BLaER1 (cell line): Measurements from ENCODE around the gene LIN7A.
A peak's percentile ranks its signal among the peaks of the same experiment; 100 is the strongest.
"Not testable (repeated sequence)": the region's sequence is repeated elsewhere in the genome, so short reads cannot be mapped to it uniquely, and the experiment has no call there.

ENCODE experiments used
- H3K27ac ChIP-seq: shearing (Covaris generic); formaldehyde crosslinking; 2 replicates; pipeline ENCODE4 v1.8.1; 2022
- H3K27me3 ChIP-seq: shearing (Covaris generic); formaldehyde crosslinking; 2 replicates; pipeline ENCODE4 v1.8.1; 2022
- H3K36me3 ChIP-seq: shearing (Covaris generic); formaldehyde crosslinking; 2 replicates; pipeline ENCODE4 v1.8.1; 2022
- H3K4me1 ChIP-seq: shearing (Covaris generic); formaldehyde crosslinking; 2 replicates; pipeline ENCODE4 v1.8.1; 2022
- H3K4me2 ChIP-seq: shearing (Covaris generic); formaldehyde crosslinking; 2 replicates; pipeline ENCODE4 v1.8.1; 2022
- H3K4me3 ChIP-seq: shearing (Covaris generic); formaldehyde crosslinking; 2 replicates; pipeline ENCODE4 v1.8.1; 2022
- H3K9ac ChIP-seq: shearing (Covaris generic); formaldehyde crosslinking; 2 replicates; pipeline ENCODE4 v1.8.1; 2022
- H3K9me3 ChIP-seq: shearing (Covaris generic); formaldehyde crosslinking; 2 replicates; pipeline ENCODE4 v1.8.1; 2022
- H4K20me1 ChIP-seq: shearing (Covaris generic); formaldehyde crosslinking; 2 replicates; pipeline ENCODE4 v1.8.1; 2022
- Cebpa-rat ChIP-seq: shearing (Covaris generic); IDR thresholded peaks from 2 replicates; pipeline ENCODE4 v1.8.1; 2022

The LIN7A gene

DNA sequence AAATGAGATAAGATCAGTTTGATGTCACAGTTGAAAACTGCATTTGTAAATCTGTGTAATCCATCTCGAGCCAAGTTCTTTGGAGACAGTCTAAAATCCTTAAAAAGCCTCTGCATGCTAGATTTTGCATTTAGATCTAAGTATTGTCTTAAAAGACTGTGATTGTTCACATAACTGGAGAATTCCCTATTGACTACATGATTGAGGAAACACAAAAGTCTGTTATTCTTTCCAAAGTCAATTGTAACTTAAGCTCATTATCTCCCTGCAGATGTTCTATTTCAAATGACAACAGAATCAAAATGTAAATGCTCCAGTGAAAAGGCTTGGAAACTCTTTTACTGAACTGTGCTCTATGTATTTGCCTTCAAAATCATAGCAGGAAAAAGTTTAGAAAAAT lies 143.2 kb downstream of the LIN7A start:
- Histone ChIP-seq H3K36me3 (no peaks in the 10 kb centered on the region), H3K27me3 (no peaks in the 10 kb centered on the region), H3K27ac (no peak overlapping the region), H3K4me2 (no peak overlapping the region), H4K20me1 (no peaks in the 10 kb centered on the region), H3K4me1 (peaks cover 6% of the 10 kb centered on the region; the same call in 1 of the 2 replicates), H3K4me3 (no peak overlapping the region), H3K9me3 (no peaks in the 10 kb centered on the region), H3K9ac (no peak overlapping the region)
- no peak for TF ChIP-seq Cebpa-rat

DNA sequence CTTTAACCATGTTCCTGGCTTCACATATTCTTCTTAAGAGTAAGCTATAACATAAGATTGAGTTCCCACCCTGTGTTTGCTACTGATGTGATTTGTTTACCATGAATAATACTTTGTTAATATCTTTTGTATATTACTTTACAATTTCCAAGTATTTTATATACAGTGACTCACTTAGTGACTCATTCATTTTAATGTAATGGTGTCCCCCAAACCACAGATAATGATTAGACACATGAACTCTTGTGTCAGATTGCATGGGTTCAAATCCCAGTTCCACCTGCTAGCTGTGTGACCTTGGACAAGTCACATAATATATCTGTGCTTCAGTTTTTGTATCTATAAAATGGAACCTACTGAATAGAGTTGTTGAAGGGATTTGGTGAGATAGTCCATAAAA lies 144.9 kb downstream of the LIN7A start:
- Histone ChIP-seq H3K4me3 (no peak overlapping the region), H4K20me1 (no peaks in the 10 kb centered on the region), H3K27ac (no peak overlapping the region), H3K4me2 (no peak overlapping the region), H3K4me1 (peaks cover under 1% of the 10 kb centered on the region; the same call in 1 of the 2 replicates), H3K36me3 (no peaks in the 10 kb centered on the region), H3K9me3 (no peaks in the 10 kb centered on the region), H3K27me3 (no peaks in the 10 kb centered on the region), H3K9ac (no peak overlapping the region)
- no peak for TF ChIP-seq Cebpa-rat

DNA sequence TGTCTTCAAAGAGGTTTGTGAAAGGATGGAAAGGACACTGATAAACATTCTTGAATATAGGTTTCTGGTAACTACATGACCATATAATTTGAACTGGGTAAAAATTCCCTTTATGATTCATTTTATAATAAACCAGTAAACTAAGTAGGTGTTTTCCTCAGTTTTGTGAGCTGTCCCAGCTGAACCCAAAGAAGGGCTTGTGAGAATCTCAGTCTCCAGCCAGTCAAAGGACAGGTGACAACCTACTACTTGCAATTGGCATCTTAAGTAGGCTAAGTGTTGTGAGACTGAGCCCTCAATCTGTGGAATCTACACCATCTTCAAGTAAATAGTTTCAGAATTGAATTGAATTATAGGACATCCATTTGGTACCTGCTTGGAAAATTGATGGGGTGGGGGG lies 145.9 kb downstream of the LIN7A start:
- Histone ChIP-seq H4K20me1 (no peaks in the 10 kb centered on the region), H3K4me3 (no peak overlapping the region), H3K27me3 (no peaks in the 10 kb centered on the region)

DNA sequence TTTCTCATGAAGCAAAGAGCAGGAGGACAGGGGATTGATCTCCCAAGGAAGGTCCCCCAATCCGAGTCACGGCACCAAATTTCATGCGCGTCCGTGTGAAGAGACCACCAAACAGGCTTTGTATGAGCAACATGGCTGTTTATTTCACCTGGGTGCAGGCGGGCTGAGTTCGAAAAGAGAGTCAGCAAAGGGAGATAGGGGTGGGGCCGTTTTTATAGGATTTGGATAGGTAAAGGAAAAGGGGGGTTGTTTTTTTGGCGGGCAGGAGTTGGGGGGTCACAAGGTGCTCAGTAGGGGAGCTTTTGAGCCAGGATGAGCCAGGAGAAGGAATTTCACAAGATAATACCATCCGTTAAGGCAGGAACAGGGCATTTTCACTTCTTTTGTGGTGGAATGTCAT lies 149.3 kb downstream of the LIN7A start:
- H3K4me1 ChIP-seq, H3K27ac ChIP-seq, H3K9ac ChIP-seq, H3K4me2 ChIP-seq, H3K27me3 ChIP-seq, H3K9me3 ChIP-seq, H3K4me3 ChIP-seq, H4K20me1 ChIP-seq, H3K36me3 ChIP-seq: not testable (repeated sequence)

More for the DNA sequence above, 145.9 kb downstream of the LIN7A start:
- no peak overlapping the region for H3K4me2 ChIP-seq
- no peak overlapping the region for H3K9ac ChIP-seq
- TF ChIP-seq Cebpa-rat = no peak
- H3K36me3 ChIP-seq = no peaks in the 10 kb centered on the region
- no peaks in the 10 kb centered on the region for H3K4me1 ChIP-seq
- H3K9me3 ChIP-seq = no peaks in the 10 kb centered on the region
- H3K27ac ChIP-seq = no peak overlapping the region

DNA sequence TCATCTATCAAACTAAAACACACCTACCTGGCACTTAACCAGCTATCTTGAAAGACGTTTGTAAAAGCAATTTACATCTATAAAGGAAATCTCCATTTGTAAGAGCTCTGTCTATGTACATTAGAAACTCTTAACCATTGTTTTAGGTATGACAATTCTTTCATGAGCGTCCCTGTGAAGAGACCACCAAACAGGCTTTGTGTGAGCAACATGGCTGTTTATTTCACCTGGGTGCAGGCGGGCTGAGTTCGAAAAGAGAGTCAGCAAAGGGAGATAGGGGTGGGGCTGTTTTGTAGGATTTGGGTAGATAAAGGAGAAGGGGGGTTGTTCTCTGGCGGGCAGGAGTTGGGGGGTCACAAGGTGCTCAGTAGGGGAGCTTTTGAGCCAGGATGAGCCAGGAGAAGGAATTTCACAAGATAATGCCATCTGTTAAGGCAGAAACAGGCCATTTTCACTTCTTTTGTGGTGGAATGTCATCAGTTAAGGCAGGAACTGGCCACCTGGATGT lies 154.7 kb downstream of the LIN7A start:
- H3K4me1 ChIP-seq, H3K36me3 ChIP-seq, H3K4me3 ChIP-seq, H3K9ac ChIP-seq, H3K27me3 ChIP-seq, H4K20me1 ChIP-seq, H3K27ac ChIP-seq, H3K9me3 ChIP-seq, H3K4me2 ChIP-seq: not testable (repeated sequence)

DNA sequence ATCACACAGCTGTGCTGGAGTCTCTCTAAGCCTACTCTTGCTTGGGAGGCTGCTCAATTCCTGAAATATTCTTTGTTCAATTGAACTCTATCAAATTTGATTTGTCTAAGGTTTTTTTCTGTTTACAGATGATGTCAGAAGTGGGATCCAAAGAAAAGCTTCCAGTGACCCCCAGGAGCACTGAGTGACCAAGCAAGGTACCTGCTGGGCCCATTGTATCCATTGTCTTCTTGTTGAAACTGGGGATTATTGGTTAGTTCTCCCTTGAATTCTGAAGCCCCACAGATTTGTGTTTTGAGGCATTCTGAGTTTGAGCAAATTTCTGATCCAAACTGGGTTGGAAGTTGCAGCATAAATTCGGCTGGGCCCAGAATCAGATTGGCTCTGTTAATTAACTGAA lies 156.4 kb downstream of the LIN7A start:
- Histone ChIP-seq H3K9ac (no peak overlapping the region), H3K4me2 (no peak overlapping the region)

DNA sequence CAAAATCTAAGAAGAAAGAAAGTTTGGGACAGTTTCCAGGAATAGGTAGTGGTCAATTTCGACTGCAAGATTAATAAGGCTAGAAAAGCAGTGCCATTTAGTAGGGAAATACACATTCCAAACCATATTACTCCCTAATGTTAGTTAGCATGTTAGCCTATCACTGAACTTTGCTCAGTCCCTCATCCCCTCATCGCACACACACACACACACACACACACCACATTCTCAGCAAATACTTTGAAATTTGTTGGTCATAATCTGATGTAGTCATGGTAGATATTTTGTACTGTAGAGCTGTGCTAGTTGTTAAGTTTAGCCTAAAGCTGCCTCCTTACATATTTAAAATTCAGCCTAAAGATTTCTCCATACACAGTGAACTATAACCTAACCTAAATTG lies 157.0 kb downstream of the LIN7A start:
- Histone ChIP-seq H3K9ac (no peak overlapping the region), H3K27me3 (no peaks in the 10 kb centered on the region), H3K4me2 (no peak overlapping the region), H4K20me1 (no peaks in the 10 kb centered on the region), H3K27ac (no peak overlapping the region), H3K36me3 (no peaks in the 10 kb centered on the region), H3K4me1 (peaks cover 11% of the 10 kb centered on the region), H3K9me3 (peaks cover 16% of the 10 kb centered on the region), H3K4me3 (no peak overlapping the region)
- TF ChIP-seq Cebpa-rat = no peak

More for the DNA sequence above, 156.4 kb downstream of the LIN7A start:
- Histone ChIP-seq H3K27ac (no peak overlapping the region), H3K4me1 (peaks cover 11% of the 10 kb centered on the region), H3K27me3 (no peaks in the 10 kb centered on the region), H3K36me3 (no peaks in the 10 kb centered on the region), H4K20me1 (no peaks in the 10 kb centered on the region), H3K9me3 (peaks cover 16% of the 10 kb centered on the region), H3K4me3 (no peak overlapping the region)
- no peak for TF ChIP-seq Cebpa-rat

DNA sequence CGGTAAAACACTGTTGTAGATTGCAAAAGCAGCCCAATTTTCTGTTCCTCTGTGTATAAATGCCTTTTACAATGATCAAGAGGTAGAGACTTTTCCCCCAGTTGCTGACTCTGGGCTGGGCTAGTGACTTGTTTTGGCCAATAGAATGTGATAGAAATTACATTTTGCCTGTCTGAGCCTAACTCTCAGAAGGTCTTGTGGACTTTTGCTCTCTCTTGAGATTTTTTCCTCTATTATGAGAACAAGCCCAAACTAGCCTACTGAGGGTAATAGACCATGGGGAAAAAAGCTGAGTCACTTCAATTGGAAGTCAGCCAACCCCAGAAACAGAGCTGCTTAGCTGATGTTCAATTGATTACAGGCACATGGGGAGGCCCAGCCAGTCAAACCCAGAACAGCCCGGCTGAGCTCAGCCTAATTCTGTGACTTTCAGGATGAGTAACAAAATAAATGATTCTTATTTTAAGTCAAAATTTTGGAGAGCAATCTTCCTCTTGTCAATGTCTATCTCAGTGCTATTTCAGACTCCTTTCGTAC lies 159.7 kb downstream of the LIN7A start:
- TF ChIP-seq Cebpa-rat = no peak

DNA sequence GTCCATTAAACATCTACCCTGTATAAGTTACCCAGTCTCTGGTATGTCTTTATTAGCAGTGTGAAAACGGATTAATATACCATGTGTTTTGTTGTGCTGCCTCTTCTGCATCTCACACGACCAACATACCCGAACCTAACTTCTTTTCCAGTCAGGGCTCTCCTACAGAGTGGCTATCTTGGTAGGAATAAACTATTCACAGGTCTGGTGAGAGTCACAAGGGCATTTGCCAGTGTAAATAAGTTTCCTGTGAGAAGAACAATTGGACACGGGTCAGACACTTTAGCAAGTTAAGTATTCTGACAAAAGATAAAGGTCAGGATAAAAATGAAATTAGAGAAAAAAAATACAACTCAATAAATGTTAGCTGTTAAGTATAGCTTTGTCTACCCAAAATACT lies 160.1 kb downstream of the LIN7A start:
- no peak overlapping the region for H3K4me3 ChIP-seq
- peaks cover 15% of the 10 kb centered on the region for H3K9me3 ChIP-seq
- no peak for TF ChIP-seq Cebpa-rat
- H3K4me1 ChIP-seq = peaks cover 11% of the 10 kb centered on the region
- H3K9ac ChIP-seq = no peak overlapping the region
- H3K27ac ChIP-seq = peak overlapping the region; percentile 53; the same call in 1 of the 2 replicates
- no peaks in the 10 kb centered on the region for H3K36me3 ChIP-seq
- peak overlapping the region; percentile 4; the same call in 1 of the 2 replicates for H3K4me2 ChIP-seq
- no peaks in the 10 kb centered on the region for H3K27me3 ChIP-seq
- H4K20me1 ChIP-seq = no peaks in the 10 kb centered on the region

More for the DNA sequence above, 159.7 kb downstream of the LIN7A start:
- Histone ChIP-seq H3K27ac (peak overlapping the region; percentile 53; the same call in 1 of the 2 replicates), H3K36me3 (no peaks in the 10 kb centered on the region), H3K9me3 (peaks cover 16% of the 10 kb centered on the region), H3K4me2 (peak overlapping the region; percentile 4; the same call in 1 of the 2 replicates), H3K9ac (no peak overlapping the region), H4K20me1 (no peaks in the 10 kb centered on the region), H3K4me1 (peaks cover 11% of the 10 kb centered on the region), H3K27me3 (no peaks in the 10 kb centered on the region), H3K4me3 (no peak overlapping the region)

DNA sequence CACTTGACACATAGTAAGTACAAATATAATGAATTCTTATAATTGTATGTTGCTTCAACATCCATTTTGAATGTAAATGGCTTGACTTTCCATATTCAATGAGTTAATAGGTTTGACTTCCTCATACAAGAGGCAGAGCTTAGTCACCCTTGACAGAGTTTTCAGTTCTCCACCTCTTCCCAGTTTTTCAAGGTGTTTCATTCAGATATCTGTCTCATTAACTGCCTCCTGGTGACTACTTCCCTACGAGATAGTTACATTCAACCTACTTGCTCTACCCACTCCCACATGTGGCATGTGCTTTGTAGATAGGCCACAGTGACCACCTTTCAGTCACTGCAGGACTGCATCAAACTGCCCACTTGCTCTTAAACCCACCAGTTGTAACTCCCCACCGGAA lies 161.0 kb downstream of the LIN7A start:
- no peak for TF ChIP-seq Cebpa-rat
- peaks cover 11% of the 10 kb centered on the region for H3K4me1 ChIP-seq
- no peak overlapping the region for H3K9ac ChIP-seq
- no peak overlapping the region for H3K4me2 ChIP-seq
- H3K27ac ChIP-seq = no peak overlapping the region
- H3K27me3 ChIP-seq = no peaks in the 10 kb centered on the region
- peaks cover 10% of the 10 kb centered on the region; the same call in 1 of the 2 replicates for H3K9me3 ChIP-seq
- H3K36me3 ChIP-seq = no peaks in the 10 kb centered on the region
- H3K4me3 ChIP-seq = no peak overlapping the region
- H4K20me1 ChIP-seq = no peaks in the 10 kb centered on the region

DNA sequence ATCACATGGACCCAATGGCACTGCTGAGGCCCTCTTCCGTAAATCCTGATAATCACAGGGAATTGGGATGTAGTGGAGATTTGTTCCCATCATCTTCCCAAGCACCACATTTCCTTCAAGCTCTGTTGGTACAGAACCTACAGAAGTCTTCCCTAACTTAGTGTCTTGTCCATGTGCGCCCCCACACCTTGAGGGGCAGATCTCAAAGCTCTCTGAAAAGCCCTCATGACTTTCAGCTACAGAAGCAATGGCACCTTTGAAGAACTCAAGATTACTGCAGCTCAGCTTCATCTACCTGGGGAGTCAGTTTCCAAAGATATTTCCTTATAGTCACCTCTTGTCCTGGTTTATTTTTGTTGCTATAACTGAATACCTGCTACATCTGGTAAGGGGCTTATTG lies 166.8 kb downstream of the LIN7A start:
- no peak overlapping the region for H3K4me3 ChIP-seq
- no peak overlapping the region for H3K27ac ChIP-seq
- H3K4me2 ChIP-seq = no peak overlapping the region
- H4K20me1 ChIP-seq = no peaks in the 10 kb centered on the region
- no peaks in the 10 kb centered on the region for H3K36me3 ChIP-seq
- TF ChIP-seq Cebpa-rat = no peak
- H3K9ac ChIP-seq = no peak overlapping the region
- no peaks in the 10 kb centered on the region for H3K27me3 ChIP-seq
- H3K4me1 ChIP-seq = no peaks in the 10 kb centered on the region
- no peaks in the 10 kb centered on the region for H3K9me3 ChIP-seq
